ENCODE data around the gene SLC38A3. TPM values are rescaled to one million over a fixed set of nuclear protein-coding genes. Genes with fewer than 3 reads are reported as not detected.
"Not testable (repeated sequence)": the region's sequence is repeated elsewhere in the genome, so short reads cannot be mapped to it uniquely, and the experiment has no call there.

Gene SLC38A3
- total RNA-seq, 1 donor from 2014 or later: 0.52 TPM

GRCh38 chr3:50226888-50227389 is 21.9 kb downstream of the SLC38A3 start:
- peaks cover 18 to 32% (median 19%) of the 10 kb centered on the region in 3 donors for H3K4me1 ChIP-seq (ENCODE audit: control insufficient read depth in 3 of 3, insufficient read depth in 3 of 3, low read length in 3 of 3)
- no peaks in the 10 kb centered on the region for H3K36me3 ChIP-seq (ENCODE audit: control insufficient read depth in 3 of 3, insufficient read depth in 3 of 3, low read length in 3 of 3)
- H3K27me3 ChIP-seq (ENCODE audit: control insufficient read depth in 3 of 3, insufficient read depth in 3 of 3, low read length in 3 of 3): no peaks in the 10 kb centered on the region
- peak overlapping the region in 2 of 3 donors; percentile 52 to 94 for H3K9ac ChIP-seq (ENCODE audit: low read depth in 1 of 3, low read length in 3 of 3)
- no peaks in the 10 kb centered on the region for H3K9me3 ChIP-seq (ENCODE audit: control insufficient read depth in 3 of 3, low read length in 3 of 3)
- H3K27ac ChIP-seq (ENCODE audit: low read depth, low read length): no peak overlapping the region
- H3K4me3 ChIP-seq (ENCODE audit: low read length in 3 of 3): peak overlapping the region; percentile 62 to 72 (median 68)

GRCh38 chr3:50227390-50228183 is 22.5 kb downstream of the SLC38A3 start:
- no peaks in the 10 kb centered on the region for H3K36me3 ChIP-seq (ENCODE audit: control insufficient read depth in 3 of 3, insufficient read depth in 3 of 3, low read length in 3 of 3)
- H3K27ac ChIP-seq (ENCODE audit: low read depth, low read length): peak overlapping the region; percentile 51
- peak overlapping the region; percentile 78 to 94 (median 90) for H3K9ac ChIP-seq (ENCODE audit: low read depth in 1 of 3, low read length in 3 of 3)
- H3K4me1 ChIP-seq (ENCODE audit: control insufficient read depth in 3 of 3, insufficient read depth in 3 of 3, low read length in 3 of 3): peaks cover 16 to 29% (median 16%) of the 10 kb centered on the region in 3 donors
- no peaks in the 10 kb centered on the region for H3K9me3 ChIP-seq (ENCODE audit: control insufficient read depth in 3 of 3, low read length in 3 of 3)
- peak overlapping the region; percentile 94 to 97 (median 95) for H3K4me3 ChIP-seq (ENCODE audit: low read length in 3 of 3)
- no peaks in the 10 kb centered on the region for H3K27me3 ChIP-seq (ENCODE audit: control insufficient read depth in 3 of 3, insufficient read depth in 3 of 3, low read length in 3 of 3)

GRCh38 chr3:50228184-50228763 is 23.2 kb downstream of the SLC38A3 start:
- Histone ChIP-seq H3K4me1 (ENCODE audit: control insufficient read depth in 3 of 3, insufficient read depth in 3 of 3, low read length in 3 of 3) (peaks cover 16 to 29% (median 16%) of the 10 kb centered on the region in 3 donors), H3K9ac (ENCODE audit: low read depth in 1 of 3, low read length in 3 of 3) (peak overlapping the region; percentile 78 to 94 (median 90))
- H3K27ac ChIP-seq (ENCODE audit: low read depth, low read length): not testable (repeated sequence)

DNA sequence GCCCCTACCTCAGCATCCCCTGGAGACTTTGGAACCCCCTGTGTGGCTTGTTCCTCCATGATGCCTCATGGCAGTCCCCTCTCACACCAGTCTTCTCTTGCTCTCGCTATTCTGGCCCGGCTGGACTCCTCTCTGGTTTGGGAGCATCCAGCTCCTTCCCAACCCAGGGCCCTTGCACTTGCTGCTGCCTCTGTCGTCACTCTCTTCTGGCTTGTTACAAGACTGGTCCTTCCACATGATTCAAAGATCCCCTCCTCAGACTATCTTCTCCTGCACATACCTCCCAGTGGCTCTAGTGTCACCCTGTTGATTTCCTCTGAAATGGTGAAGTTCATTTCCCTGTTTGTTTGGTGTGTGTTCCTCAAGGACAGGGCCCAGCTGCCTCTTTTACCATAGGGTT is 24.4 kb downstream of the SLC38A3 start:
- Histone ChIP-seq H3K9ac (ENCODE audit: low read depth in 1 of 3, low read length in 3 of 3) (no peak overlapping the region), H3K4me3 (ENCODE audit: low read length in 3 of 3) (no peak overlapping the region), H3K4me1 (ENCODE audit: control insufficient read depth in 3 of 3, insufficient read depth in 3 of 3, low read length in 3 of 3) (peaks cover 16 to 29% (median 16%) of the 10 kb centered on the region in 3 donors), H3K36me3 (ENCODE audit: control insufficient read depth in 3 of 3, insufficient read depth in 3 of 3, low read length in 3 of 3) (no peaks in the 10 kb centered on the region), H3K9me3 (ENCODE audit: control insufficient read depth in 3 of 3, low read length in 3 of 3) (no peaks in the 10 kb centered on the region), H3K27ac (ENCODE audit: low read depth, low read length) (no peak overlapping the region), H3K27me3 (ENCODE audit: control insufficient read depth in 3 of 3, insufficient read depth in 3 of 3, low read length in 3 of 3) (no peaks in the 10 kb centered on the region)

More at GRCh38 chr3:50228184-50228763, 23.2 kb downstream of the SLC38A3 start:
- peak overlapping the region; percentile 94 to 97 (median 95) for H3K4me3 ChIP-seq (ENCODE audit: low read length in 3 of 3)
- H3K27me3 ChIP-seq (ENCODE audit: control insufficient read depth in 3 of 3, insufficient read depth in 3 of 3, low read length in 3 of 3); H3K36me3 ChIP-seq (ENCODE audit: control insufficient read depth in 3 of 3, insufficient read depth in 3 of 3, low read length in 3 of 3); H3K9me3 ChIP-seq (ENCODE audit: control insufficient read depth in 3 of 3, low read length in 3 of 3): not testable (repeated sequence)

DNA sequence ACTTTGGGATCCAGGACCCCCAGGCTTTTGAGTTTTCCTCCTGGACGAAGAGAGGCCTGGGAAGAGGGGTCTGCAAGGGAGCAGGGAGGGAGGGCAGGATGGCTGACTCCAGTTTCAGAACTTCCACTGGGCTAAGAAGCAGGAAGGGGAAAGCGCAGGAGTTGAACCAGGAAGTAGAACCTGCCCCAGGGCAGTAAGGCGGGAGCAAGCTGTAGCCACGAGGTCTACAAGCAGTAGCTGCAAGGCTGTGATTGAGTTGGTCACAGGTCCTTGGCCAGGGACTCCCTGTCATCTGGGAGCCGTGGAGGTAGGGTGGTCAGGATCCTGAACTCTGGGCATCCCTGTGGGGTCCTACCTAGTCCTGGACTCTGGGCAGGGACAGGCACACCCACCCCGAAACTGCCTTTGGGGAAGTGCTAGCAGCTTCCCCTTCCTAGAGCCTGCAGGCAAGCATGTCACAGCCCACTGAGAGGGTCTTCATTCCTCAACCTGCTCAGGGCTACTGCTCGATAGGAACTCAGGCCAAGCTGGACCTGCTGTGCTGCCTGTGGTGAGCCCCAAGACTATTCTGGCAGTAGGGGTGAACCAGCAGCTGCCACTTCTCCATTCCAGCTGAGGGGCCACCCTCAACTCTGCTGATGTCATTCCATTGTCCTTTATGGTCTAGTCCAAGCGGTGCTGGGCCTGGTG is 25.2 kb downstream of the SLC38A3 start:
- Histone ChIP-seq H3K9ac (ENCODE audit: low read depth in 1 of 3, low read length in 3 of 3) (no peak overlapping the region), H3K4me1 (ENCODE audit: control insufficient read depth in 3 of 3, insufficient read depth in 3 of 3, low read length in 3 of 3) (peaks cover 16 to 29% (median 22%) of the 10 kb centered on the region in 3 donors), H3K27me3 (ENCODE audit: control insufficient read depth in 3 of 3, insufficient read depth in 3 of 3, low read length in 3 of 3) (no peaks in the 10 kb centered on the region), H3K9me3 (ENCODE audit: control insufficient read depth in 3 of 3, low read length in 3 of 3) (no peaks in the 10 kb centered on the region), H3K4me3 (ENCODE audit: low read length in 3 of 3) (no peak overlapping the region), H3K36me3 (ENCODE audit: control insufficient read depth in 3 of 3, insufficient read depth in 3 of 3, low read length in 3 of 3) (no peaks in the 10 kb centered on the region), H3K27ac (ENCODE audit: low read depth, low read length) (no peak overlapping the region)

DNA sequence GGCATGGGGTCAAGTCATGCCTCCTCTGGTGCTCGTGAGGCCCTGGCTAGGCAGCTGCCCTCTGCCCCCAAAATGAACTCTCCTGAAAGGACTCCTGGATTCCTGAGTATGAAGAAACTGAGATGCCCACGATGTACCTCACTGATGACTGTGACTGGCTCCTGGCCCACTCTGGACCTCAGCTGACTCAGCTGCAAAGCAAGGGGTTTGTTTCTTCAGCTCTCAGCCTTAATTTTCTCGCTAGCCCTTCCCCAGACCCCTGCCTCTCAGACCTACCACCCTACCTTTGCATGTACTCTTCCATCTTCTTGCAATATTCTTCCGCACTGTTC is 25.7 kb downstream of the SLC38A3 start:
- Histone ChIP-seq H3K36me3 (ENCODE audit: control insufficient read depth in 3 of 3, insufficient read depth in 3 of 3, low read length in 3 of 3) (no peaks in the 10 kb centered on the region), H3K27me3 (ENCODE audit: control insufficient read depth in 3 of 3, insufficient read depth in 3 of 3, low read length in 3 of 3) (no peaks in the 10 kb centered on the region), H3K4me3 (ENCODE audit: low read length in 3 of 3) (no peak overlapping the region), H3K9me3 (ENCODE audit: control insufficient read depth in 3 of 3, low read length in 3 of 3) (no peaks in the 10 kb centered on the region), H3K9ac (ENCODE audit: low read depth in 1 of 3, low read length in 3 of 3) (no peak overlapping the region), H3K4me1 (ENCODE audit: control insufficient read depth in 3 of 3, insufficient read depth in 3 of 3, low read length in 3 of 3) (peaks cover 15 to 26% (median 21%) of the 10 kb centered on the region in 3 donors), H3K27ac (ENCODE audit: low read depth, low read length) (no peak overlapping the region)

- peaks cover 13 to 25% (median 18%) of the 10 kb centered on the region in 3 donors for H3K4me1 ChIP-seq (ENCODE audit: control insufficient read depth in 3 of 3, insufficient read depth in 3 of 3, low read length in 3 of 3)
- H3K9ac ChIP-seq (ENCODE audit: low read depth in 1 of 3, low read length in 3 of 3): no peak overlapping the region
- H3K27ac ChIP-seq (ENCODE audit: low read depth, low read length): no peak overlapping the region
- H3K27me3 ChIP-seq (ENCODE audit: control insufficient read depth in 3 of 3, insufficient read depth in 3 of 3, low read length in 3 of 3): no peaks in the 10 kb centered on the region
- H3K9me3 ChIP-seq (ENCODE audit: control insufficient read depth in 3 of 3, low read length in 3 of 3): no peaks in the 10 kb centered on the region
- no peaks in the 10 kb centered on the region for H3K36me3 ChIP-seq (ENCODE audit: control insufficient read depth in 3 of 3, insufficient read depth in 3 of 3, low read length in 3 of 3)
- no peak overlapping the region for H3K4me3 ChIP-seq (ENCODE audit: low read length in 3 of 3)
These were observed 26.5 kb downstream of the SLC38A3 start for GRCh38 chr3:50231581-50231980.

DNA sequence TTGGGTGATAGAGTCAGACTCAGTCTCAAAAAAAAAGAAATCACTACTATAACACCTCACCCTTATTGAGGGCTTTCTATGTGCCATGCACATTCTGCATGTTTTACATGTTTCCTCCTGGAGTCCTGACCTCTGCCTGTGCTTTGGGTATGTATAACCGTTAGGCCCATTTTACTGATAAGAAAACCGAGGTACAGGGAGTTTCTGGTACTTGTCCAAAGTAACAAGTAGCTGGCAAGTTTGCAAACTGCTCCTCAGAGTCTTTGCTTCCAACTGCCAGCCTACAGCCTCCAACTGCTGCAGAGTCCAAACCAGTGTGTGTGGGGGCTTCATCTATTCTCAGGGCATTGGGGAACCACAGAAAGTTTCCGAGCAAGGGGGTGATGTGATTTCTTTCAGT is 27.2 kb downstream of the SLC38A3 start:
- H3K27me3 ChIP-seq (ENCODE audit: control insufficient read depth in 3 of 3, insufficient read depth in 3 of 3, low read length in 3 of 3): no peaks in the 10 kb centered on the region
- H3K4me1 ChIP-seq (ENCODE audit: control insufficient read depth in 3 of 3, insufficient read depth in 3 of 3, low read length in 3 of 3): peaks cover 16 to 26% (median 22%) of the 10 kb centered on the region in 3 donors
- no peak overlapping the region for H3K9ac ChIP-seq (ENCODE audit: low read depth in 1 of 3, low read length in 3 of 3)
- H3K9me3 ChIP-seq (ENCODE audit: control insufficient read depth in 3 of 3, low read length in 3 of 3): no peaks in the 10 kb centered on the region
- H3K36me3 ChIP-seq (ENCODE audit: control insufficient read depth in 3 of 3, insufficient read depth in 3 of 3, low read length in 3 of 3): no peaks in the 10 kb centered on the region
- no peak overlapping the region for H3K4me3 ChIP-seq (ENCODE audit: low read length in 3 of 3)
- no peak overlapping the region for H3K27ac ChIP-seq (ENCODE audit: low read depth, low read length)

DNA sequence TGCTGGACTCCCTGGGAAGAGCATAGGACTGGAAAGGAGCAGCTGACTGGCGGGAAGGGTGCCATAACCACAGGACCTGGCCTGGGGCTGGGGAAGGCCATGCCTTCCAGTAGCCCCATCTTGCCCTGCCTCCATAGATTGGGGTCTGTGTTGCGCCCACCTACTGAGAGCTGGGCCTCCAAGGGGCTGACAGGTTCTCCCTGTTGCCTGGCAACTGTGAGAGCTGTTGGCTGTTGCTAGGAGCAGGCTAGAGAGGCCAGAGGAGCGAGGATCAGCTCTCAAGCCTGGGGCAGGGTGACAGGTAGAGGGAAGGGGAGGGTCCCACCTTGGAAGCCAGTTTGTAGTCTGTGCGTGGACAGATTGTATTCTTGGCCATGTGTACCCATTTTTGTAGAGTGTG is 28.1 kb downstream of the SLC38A3 start:
- Histone ChIP-seq H3K9ac (ENCODE audit: low read depth in 1 of 3, low read length in 3 of 3) (no peak overlapping the region), H3K4me1 (ENCODE audit: control insufficient read depth in 3 of 3, insufficient read depth in 3 of 3, low read length in 3 of 3) (peaks cover 18 to 27% (median 25%) of the 10 kb centered on the region in 3 donors)

More for the DNA sequence above, 28.1 kb downstream of the SLC38A3 start:
- H3K4me3 ChIP-seq (ENCODE audit: low read length in 3 of 3): no peak overlapping the region
- no peaks in the 10 kb centered on the region for H3K9me3 ChIP-seq (ENCODE audit: control insufficient read depth in 3 of 3, low read length in 3 of 3)
- H3K27me3 ChIP-seq (ENCODE audit: control insufficient read depth in 3 of 3, insufficient read depth in 3 of 3, low read length in 3 of 3): no peaks in the 10 kb centered on the region
- no peaks in the 10 kb centered on the region for H3K36me3 ChIP-seq (ENCODE audit: control insufficient read depth in 3 of 3, insufficient read depth in 3 of 3, low read length in 3 of 3)
- H3K27ac ChIP-seq (ENCODE audit: low read depth, low read length): no peak overlapping the region

Measured in skeletal muscle tissue (tissue), 4 donors.